Jurkat, Clone E6-1 (cell line): Measurements from ENCODE around the gene URGCP. TPM values are rescaled to one million over a fixed set of nuclear protein-coding genes. Genes with fewer than 3 reads are reported as not detected.
A peak's percentile ranks its signal among the peaks of the same experiment; 100 is the strongest.

Experiments
- DNase-seq: peaks from one replicate; pipeline ENCODE4 v3.0.0-alpha.2; 2011; ENCODE audit warnings: low read depth, low spot score
- H3K4me3 ChIP-seq: 2 replicates; pipeline ENCODE4 v1.5.1; 2011; ENCODE audit warnings: mild to moderate bottlenecking, low read length, control low read depth, moderate library complexity
- polyA plus RNA-seq: library from polyadenylated mRNA; unstranded; fragments of >200 nt; gene quantifications from one replicate; pipeline ENCODE4 v1.2.1, GENCODE V29; 2012; ENCODE audit warnings: missing spikeins; ENCODE audit not compliant: insufficient read length, insufficient read depth

URGCP gene, protein sequence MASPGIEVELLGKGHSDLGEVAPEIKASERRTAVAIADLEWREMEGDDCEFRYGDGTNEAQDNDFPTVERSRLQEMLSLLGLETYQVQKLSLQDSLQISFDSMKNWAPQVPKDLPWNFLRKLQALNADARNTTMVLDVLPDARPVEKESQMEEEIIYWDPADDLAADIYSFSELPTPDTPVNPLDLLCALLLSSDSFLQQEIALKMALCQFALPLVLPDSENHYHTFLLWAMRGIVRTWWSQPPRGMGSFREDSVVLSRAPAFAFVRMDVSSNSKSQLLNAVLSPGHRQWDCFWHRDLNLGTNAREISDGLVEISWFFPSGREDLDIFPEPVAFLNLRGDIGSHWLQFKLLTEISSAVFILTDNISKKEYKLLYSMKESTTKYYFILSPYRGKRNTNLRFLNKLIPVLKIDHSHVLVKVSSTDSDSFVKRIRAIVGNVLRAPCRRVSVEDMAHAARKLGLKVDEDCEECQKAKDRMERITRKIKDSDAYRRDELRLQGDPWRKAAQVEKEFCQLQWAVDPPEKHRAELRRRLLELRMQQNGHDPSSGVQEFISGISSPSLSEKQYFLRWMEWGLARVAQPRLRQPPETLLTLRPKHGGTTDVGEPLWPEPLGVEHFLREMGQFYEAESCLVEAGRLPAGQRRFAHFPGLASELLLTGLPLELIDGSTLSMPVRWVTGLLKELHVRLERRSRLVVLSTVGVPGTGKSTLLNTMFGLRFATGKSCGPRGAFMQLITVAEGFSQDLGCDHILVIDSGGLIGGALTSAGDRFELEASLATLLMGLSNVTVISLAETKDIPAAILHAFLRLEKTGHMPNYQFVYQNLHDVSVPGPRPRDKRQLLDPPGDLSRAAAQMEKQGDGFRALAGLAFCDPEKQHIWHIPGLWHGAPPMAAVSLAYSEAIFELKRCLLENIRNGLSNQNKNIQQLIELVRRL
- polyA plus RNA-seq = 21.5 TPM

GRCh38 chr7:43906331-43907010 is at the start of gene URGCP:
TSS of gene URGCP (minus strand) at chr7:43906596. CDS start at chr7:43906575, 21 bp downstream.
- peak within 1 kb of the TSS; percentile 71 for H3K4me3 ChIP-seq
- no peak for DNase-seq

DNA sequence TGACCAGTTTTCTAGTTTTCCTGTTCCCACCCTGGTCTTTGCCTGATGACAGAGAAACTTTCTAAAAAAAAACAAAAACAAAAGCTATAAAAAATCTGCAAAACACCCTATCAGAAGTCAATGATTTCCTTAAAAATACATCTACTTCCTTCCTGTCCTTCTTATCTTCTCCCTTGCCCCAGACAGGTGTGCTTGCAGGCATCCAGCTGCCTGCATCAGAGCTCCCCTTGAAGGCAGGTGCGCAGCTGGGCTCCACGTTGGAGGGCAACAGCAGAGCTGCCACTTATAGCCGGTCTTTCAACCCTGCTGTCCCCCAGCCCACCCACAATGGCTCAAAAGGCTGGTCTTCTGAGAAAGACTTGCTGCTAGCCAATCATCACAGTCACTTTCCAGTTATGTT is 49.6 kb upstream of the URGCP start:
- DNase-seq = peak; percentile 29
- no peak overlapping the region for H3K4me3 ChIP-seq

- DNase-seq = peak; percentile 47
- H3K4me3 ChIP-seq = no peak overlapping the region
Measured at GRCh38 chr7:43954524-43955228, 48.3 kb upstream of the URGCP start.

DNA sequence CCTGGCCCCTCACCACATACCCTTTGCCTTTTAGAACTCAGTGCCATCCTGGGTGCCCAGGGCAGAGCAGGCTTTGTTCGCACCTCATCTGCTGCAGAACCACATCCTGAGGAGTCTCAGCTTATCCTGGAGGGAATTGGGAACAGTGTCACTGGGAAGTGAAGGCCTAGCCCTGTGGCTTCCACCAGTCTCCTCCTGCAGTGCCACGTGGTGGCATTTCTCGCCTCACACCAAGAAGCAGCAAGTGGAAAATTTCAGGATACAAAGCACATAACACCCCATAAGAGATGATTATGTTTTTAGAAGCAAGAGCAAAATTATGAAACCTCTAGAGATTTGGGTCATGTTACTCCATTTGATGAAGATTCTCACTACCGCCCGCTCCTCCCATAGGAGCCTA is 46.7 kb upstream of the URGCP start:
- no peak overlapping the region for H3K4me3 ChIP-seq
- DNase-seq = no peak

DNA sequence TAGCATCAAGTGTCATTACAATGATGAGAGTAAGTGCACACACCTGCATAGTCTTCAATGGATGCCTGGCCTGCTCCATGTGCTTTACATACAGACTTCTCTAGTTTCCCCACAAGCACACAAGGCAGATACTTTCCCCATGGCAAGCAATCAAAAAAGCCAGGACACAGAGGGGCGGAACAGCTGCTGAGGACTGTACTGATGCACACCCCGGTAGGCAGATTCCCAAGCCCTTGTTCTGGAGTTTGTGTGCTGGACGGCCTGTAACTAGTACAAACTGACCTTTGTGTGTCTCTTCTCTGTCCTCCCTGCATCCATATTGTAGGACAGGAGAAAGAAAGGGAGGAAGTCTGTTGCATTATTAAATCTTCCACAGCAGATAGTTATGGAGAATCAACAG is 45.6 kb upstream of the URGCP start:
- H3K4me3 ChIP-seq = no peak overlapping the region
- no peak for DNase-seq

- no peak overlapping the region for H3K4me3 ChIP-seq
- no peak for DNase-seq
Measured at GRCh38 chr7:43944286-43944685, 37.9 kb upstream of the URGCP start.

DNA sequence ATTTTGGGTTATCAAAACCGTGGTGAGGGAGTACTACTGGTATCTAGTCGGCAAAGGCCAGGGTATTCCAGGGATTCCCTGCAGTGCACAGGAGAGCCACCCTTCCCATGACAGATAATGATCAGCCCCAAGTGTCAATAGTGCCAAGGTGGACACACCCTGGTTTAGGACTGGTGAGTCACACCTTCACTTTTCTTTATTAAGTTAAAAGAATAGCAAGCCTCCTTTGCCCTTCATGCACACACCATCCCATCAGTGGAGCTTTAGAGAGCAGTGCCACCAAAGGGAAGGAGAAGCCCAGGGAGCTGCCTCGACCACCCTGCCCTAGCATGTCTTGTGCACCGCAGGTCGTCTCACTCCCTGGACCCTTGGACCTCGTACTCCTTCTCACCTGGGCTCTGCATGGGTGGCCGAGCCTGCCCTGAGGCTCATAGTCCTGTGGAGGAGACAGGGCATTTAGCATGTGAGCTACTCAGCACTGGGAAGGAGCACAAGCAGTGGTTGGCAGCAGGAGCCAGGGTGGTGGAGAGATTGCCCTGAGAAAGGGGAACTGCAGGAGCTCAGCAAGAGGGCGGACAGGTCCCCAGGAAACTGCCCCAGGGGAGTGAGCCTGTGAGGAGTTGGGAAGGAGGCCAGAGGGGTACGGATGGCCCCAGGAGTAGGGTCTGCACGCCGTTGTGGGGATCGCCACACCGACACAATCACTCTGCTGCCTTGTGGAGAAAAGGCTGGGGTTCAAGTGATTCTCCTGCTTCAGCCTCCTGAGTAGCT is 37.2 kb upstream of the URGCP start:
- no peak for DNase-seq
- no peak overlapping the region for H3K4me3 ChIP-seq

DNA sequence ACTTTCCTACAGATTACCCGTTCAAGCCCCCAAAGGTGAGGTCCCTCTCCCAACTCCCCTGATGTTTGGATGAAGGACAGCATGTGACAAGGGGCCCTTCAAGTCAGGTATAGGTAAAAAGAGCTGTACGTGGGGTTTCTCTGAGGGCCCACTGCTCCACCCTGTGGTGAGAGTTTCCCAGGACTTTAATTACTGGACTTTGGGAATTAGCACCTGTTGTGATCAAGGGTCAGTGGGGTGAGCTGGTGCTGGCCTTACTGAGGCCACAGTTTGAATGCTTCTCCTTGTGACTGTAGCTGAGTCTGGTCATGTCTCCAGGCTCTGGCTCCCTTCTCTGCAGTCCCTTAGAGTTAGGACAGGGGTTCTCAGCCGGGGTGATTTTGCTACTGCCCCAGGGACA is 36.6 kb upstream of the URGCP start:
- DNase-seq = no peak
- H3K4me3 ChIP-seq = no peak overlapping the region

- DNase-seq = no peak
- no peak overlapping the region for H3K4me3 ChIP-seq
Measured at GRCh38 chr7:43942250-43942649, 35.9 kb upstream of the URGCP start.

DNA sequence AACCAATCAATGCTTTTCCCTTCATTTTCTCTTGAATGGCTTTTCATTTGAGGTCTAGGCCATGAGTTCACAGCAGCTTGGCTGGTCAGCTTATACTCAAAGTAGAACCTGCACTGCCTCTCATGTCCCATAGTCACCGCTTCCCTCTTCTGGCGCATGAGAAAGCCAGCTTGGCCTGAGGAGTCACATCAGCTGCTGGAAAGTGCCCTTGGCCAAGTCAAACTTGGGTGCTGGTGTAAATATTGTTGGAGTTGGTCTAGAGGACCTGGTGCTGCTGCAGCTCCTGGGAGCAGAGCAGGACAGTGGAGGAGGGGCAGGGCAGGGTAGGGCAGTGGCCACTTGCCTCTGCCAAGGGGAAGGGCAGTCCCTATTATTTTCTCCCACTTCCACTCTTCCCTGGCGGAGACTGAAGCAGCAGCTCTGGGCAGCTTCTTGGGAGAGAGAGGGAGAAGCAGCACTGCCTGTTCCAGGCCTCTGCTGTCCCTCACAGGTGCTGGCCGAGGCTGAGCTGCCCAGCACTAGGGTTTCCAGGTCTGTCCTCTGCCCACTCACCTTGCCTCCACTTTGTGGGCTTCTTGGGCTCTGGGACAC is 32.6 kb upstream of the URGCP start:
- H3K4me3 ChIP-seq = no peak overlapping the region
- DNase-seq = no peak

GRCh38 chr7:43937444-43937843 is 31.0 kb upstream of the URGCP start:
- no peak for DNase-seq
- H3K4me3 ChIP-seq = no peak overlapping the region

- no peak overlapping the region for H3K4me3 ChIP-seq
- no peak for DNase-seq
Measured at GRCh38 chr7:43933902-43934560, 27.6 kb upstream of the URGCP start.

DNA sequence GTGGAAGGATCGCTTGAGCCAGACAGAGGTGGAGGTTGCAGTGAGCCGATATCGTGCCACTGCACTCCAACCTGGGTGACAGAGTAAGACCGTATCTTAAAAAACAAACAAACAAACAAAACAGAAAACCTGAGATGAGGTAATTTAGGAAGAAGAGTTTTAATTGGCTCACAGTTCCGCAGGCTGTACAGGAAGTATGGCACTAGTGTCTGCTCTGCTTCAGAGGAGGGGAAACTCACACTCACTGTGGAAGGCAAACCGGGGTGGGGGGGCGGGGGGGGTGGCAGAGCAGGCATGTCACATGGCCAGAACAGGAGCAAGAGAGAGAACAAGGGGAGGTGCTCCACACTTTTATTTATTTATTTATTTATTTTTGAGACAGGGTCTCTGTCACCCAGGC is 24.9 kb upstream of the URGCP start:
- H3K4me3 ChIP-seq = no peak overlapping the region
- no peak for DNase-seq

DNA sequence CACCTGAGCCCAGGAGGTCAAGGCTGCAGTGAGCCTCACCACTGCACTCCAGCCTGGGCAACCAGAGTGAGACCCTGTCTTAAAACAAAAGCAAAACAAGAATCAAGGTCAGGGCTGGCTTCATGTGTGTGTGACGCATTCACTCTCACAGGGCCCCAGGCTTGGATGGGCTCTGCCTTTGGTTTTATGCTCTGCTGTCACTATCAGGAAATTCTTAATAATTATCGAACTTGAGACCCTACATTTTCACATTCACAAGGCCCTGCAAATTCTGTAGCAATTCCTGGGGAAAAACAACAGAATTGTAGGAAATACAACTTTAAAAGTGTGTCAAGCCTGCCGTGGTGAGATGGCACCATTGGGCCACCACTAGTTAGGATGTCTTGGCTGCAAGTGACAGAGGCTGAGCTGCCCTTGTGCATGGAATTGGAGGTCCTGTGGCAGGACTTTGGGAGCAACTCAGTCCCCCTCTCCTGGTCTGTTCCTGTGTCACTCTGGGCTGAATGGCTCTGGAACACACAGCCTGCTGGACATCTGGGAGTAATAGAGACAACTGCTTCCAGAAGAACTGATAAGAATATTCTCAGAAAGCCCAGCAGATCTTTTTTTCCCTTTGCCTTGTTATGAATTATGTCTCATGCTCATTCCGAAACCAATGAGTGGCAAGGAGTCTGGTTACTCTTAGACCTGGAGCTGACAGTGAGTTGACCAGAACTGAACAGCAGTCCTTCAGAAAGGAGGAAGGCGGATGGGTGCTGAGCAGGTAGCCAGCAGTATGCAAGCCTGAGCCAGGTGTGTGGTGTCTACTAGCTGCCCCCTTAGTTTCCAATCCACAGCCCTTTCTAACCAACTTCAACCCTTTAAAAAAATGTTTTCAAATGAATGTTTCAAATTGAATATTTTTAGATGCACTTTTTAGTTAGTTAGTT is 23.4 kb upstream of the URGCP start:
- no peak overlapping the region for H3K4me3 ChIP-seq
- DNase-seq = no peak

- no peak overlapping the region for H3K4me3 ChIP-seq
- DNase-seq = no peak
Measured at GRCh38 chr7:43927810-43928209, 21.4 kb upstream of the URGCP start.

- DNase-seq = no peak
- peak overlapping the region; percentile 79 for H3K4me3 ChIP-seq
Measured at GRCh38 chr7:43926798-43927123, 20.4 kb upstream of the URGCP start.
